Sigmoid colon (tissue), 7 donors: ENCODE results near the gene SELENBP1. TPM values are rescaled to one million over a fixed set of nuclear protein-coding genes. Genes with fewer than 3 reads are reported as not detected.

Experiments
- DNase-seq: peaks from one replicate; pipeline ENCODE4 v3.0.0-alpha.2; 2019
- H3K27ac ChIP-seq, 4 donors: fragments of 200-600 bp; sonication (generic); one replicate each; pipeline ENCODE4 v1.5.1; 2016 to 2019; ENCODE audit warnings: mild to moderate bottlenecking in 1 of 4
- H3K27me3 ChIP-seq, 3 donors: fragments of 200-600 bp; sonication (generic); one replicate each; pipeline ENCODE4 v1.5.1; 2019; ENCODE audit warnings: mild to moderate bottlenecking in 1 of 3
- H3K36me3 ChIP-seq, 4 donors: fragments of 200-600 bp; sonication (generic); one replicate each; pipeline ENCODE4 v1.5.1; 2016 to 2019
- H3K4me1 ChIP-seq, 4 donors: fragments of 200-600 bp; sonication (generic); one replicate each; pipeline ENCODE4 v1.5.1; 2017 to 2019
- H3K4me3 ChIP-seq, 4 donors: fragments of 200-600 bp; sonication (generic); one replicate each; pipeline ENCODE4 v1.5.1; 2017 to 2019; ENCODE audit warnings: mild to moderate bottlenecking in 2 of 4, moderate library complexity in 1 of 4
- H3K9me3 ChIP-seq, 4 donors: fragments of 200-600 bp in 3 of 4; sonication (generic) in 3 of 4; one replicate each; pipeline versions ENCODE4 v1.5.1 to v1.6.1; 2013 to 2019
- CTCF ChIP-seq, 4 experiments: fragments of 450-650 bp in 3 of 4; fragments of 200-600 bp in 1 of 4; IDR thresholded peaks; one replicate each; pipeline ENCODE4 v1.5.1; 2016 to 2019; ENCODE audit warnings: antibody characterized with exemption in 4 of 4, mild to moderate bottlenecking in 3 of 4, moderate library complexity in 2 of 4
- EP300 ChIP-seq, 4 donors: sonication (generic); formaldehyde crosslinking; IDR thresholded peaks; one replicate each; pipeline ENCODE4 v1.6.1; 2017; ENCODE audit warnings: antibody characterized with exemption in 4 of 4
- POLR2A ChIP-seq, 2 donors: fragments of 450-650 bp; IDR thresholded peaks; one replicate each; pipeline ENCODE4 v1.6.1; 2016; ENCODE audit warnings: antibody characterized with exemption in 2 of 2, mild to moderate bottlenecking in 2 of 2, moderate library complexity in 2 of 2
- POLR2AphosphoS5 ChIP-seq, 4 donors: sonication (generic); formaldehyde crosslinking; IDR thresholded peaks; one replicate each; pipeline ENCODE4 v1.6.1; 2017; ENCODE audit warnings: antibody characterized with exemption in 4 of 4
- WGBS, 2 donors: extraction: QIAGEN DNeasy Blood & Tissue Kit; methylation state at CpG; one replicate each; pipeline ENCODE4 v1.1.7; 2013; 5-methylcytosine and 5-hydroxymethylcytosine counted together
- intact Hi-C: fragments of 100-400 bp; cut with DNase I; formaldehyde crosslinking; loops from one replicate; pipeline ENCODE4 v1.15.1; 2023
- polyA plus RNA-seq, 3 donors: library from polyadenylated mRNA; stranded (reverse); fragments of 200-250 nt; gene quantifications; one replicate each; pipeline ENCODE4 v1.2.3, GENCODE V29; 2013
- total RNA-seq, 4 donors: library from RNA; depleted of rRNA; stranded (reverse); fragments of >200 nt; gene quantifications; one replicate each; pipeline ENCODE4 v1.1.0, GENCODE V29; 2016
- donor health status: healthy with polysubstance abuse.
- donor health status: Bipolar disorder and iron deficiency.
- donor health status: healthy.

The SELENBP1 gene
- total and polyA plus RNA-seq, 7 donors = 95.8 to 1,051 (median 142) TPM

GRCh38 chr1:151405187-151405951, 32.9 kb upstream of the SELENBP1 start:
- H3K9me3 ChIP-seq = no peaks in the 10 kb centered on the region
- H3K4me1 ChIP-seq = peaks cover 0 to 13% (median 8%) of the 10 kb centered on the region in 4 donors
- 89 to 92% methylated on average over 13 of the region's 13 CpGs for WGBS, 2 donors
- intact Hi-C loops = no loop called here
- no peaks in the 10 kb centered on the region for H3K27me3 ChIP-seq
- H3K4me3 ChIP-seq = no peak overlapping the region
- no peak overlapping the region for H3K27ac ChIP-seq
- no peak for DNase-seq
- peaks cover 56 to 100% (median 67%) of the 10 kb centered on the region in 4 donors for H3K36me3 ChIP-seq
- no peak for TF ChIP-seq CTCF (IDR thresholded peaks at IDR 0.05)
- no peak for TF ChIP-seq POLR2AphosphoS5 (IDR thresholded peaks at IDR 0.05)
- TF ChIP-seq POLR2A (IDR thresholded peaks at IDR 0.05) = no peak
- no peak for TF ChIP-seq EP300 (IDR thresholded peaks at IDR 0.05)

- no peak overlapping the region for H3K4me3 ChIP-seq
- intact Hi-C loops = no loop called here
- no peak for DNase-seq
- no peak overlapping the region for H3K27ac ChIP-seq
- H3K36me3 ChIP-seq = peaks cover 40 to 83% (median 54%) of the 10 kb centered on the region in 4 donors
- no peak for TF ChIP-seq POLR2AphosphoS5 (IDR thresholded peaks at IDR 0.05)
- TF ChIP-seq POLR2A (IDR thresholded peaks at IDR 0.05) = no peak
- TF ChIP-seq CTCF (IDR thresholded peaks at IDR 0.05) = no peak
- H3K4me1 ChIP-seq = peaks cover 0 to 18% (median 12%) of the 10 kb centered on the region in 4 donors
- WGBS, 2 donors = 93% methylated on average over 3 of the region's 3 CpGs
- no peaks in the 10 kb centered on the region for H3K9me3 ChIP-seq
- H3K27me3 ChIP-seq = no peaks in the 10 kb centered on the region
Measured at GRCh38 chr1:151403612-151404011, 31.1 kb upstream of the SELENBP1 start.

DNA sequence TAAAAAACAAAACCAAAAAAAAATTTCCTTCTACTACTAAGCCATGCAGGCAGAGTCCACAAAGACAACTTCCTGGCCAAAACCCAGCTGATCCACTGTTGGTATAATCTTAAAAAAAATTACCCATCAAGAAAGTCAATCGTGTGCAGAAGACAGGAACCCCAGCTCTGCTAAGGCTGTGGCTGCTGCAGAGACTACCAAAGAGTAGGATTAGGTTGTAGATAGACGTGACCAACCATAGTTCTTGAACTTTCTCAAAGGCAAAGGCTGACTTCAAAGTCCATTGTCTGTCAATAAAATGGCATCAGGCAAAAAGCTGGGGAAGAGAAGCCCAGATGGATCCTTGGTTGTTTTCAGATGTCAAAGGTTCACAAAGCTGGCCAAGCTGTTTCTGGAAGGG, 30.3 kb upstream of the SELENBP1 start:
- peaks cover 33 to 75% (median 46%) of the 10 kb centered on the region in 4 donors for H3K36me3 ChIP-seq
- 70 to 82% methylated on average over 2 of the region's 2 CpGs for WGBS, 2 donors
- no peak overlapping the region for H3K27ac ChIP-seq
- no peaks in the 10 kb centered on the region for H3K9me3 ChIP-seq
- TF ChIP-seq CTCF (IDR thresholded peaks at IDR 0.05) = no peak
- H3K4me3 ChIP-seq = no peak overlapping the region
- no peak for DNase-seq
- no peaks in the 10 kb centered on the region for H3K27me3 ChIP-seq
- intact Hi-C loops = no loop called here
- H3K4me1 ChIP-seq = peaks cover 0 to 18% (median 12%) of the 10 kb centered on the region in 4 donors

DNA sequence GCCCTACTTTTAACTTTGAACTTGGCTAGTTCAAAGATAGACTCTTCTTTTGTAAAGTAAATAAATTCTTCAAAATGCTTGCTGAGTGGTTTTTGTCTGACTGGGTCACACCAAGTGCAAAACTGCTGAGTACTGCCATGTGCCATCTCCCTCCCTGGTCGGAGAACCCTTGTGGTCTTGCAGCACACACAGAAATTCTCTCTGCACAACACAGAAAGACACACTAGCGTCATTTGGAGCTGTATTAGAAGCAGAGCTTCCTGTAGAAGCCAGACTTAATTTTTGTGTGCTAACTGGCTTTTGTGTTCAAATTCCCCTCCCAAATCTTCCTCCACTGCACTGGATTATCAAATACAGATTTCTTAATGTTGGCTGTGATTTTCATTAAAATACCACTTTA, 29.4 kb upstream of the SELENBP1 start:
- Histone ChIP-seq H3K27ac (no peak overlapping the region), H3K27me3 (no peaks in the 10 kb centered on the region), H3K36me3 (peaks cover 24 to 66% (median 37%) of the 10 kb centered on the region in 4 donors), H3K9me3 (no peaks in the 10 kb centered on the region), H3K4me1 (peaks cover 0 to 18% (median 12%) of the 10 kb centered on the region in 4 donors), H3K4me3 (no peak overlapping the region)
- intact Hi-C loops = no loop called here
- WGBS, 2 donors = 83% methylated on average over 2 of the region's 2 CpGs
- no peak for DNase-seq
- TF ChIP-seq CTCF (IDR thresholded peaks at IDR 0.05) (no peak), POLR2AphosphoS5 (IDR thresholded peaks at IDR 0.05) (no peak), EP300 (IDR thresholded peaks at IDR 0.05) (no peak), POLR2A (IDR thresholded peaks at IDR 0.05) (no peak)
